ENCODE measurements around the gene PPIF. TPM values are rescaled to one million over a fixed set of nuclear protein-coding genes. Genes with fewer than 3 reads are reported as not detected.

Gene PPIF
- total RNA-seq, 1 donor, result 39.1 TPM

- Histone ChIP-seq H2AFZ (ENCODE audit: low read length) (no peak overlapping the region), H3K36me3 (ENCODE audit: insufficient read depth, low read length) (no peaks in the 10 kb centered on the region), H3K9me3 (ENCODE audit: low read depth, low read length) (no peaks in the 10 kb centered on the region), H4K20me1 (ENCODE audit: insufficient read depth, low read length) (no peaks in the 10 kb centered on the region), H3K4me3 (ENCODE audit: insufficient read depth, low read length) (no peak overlapping the region), H3K27ac (ENCODE audit: low read depth, low read length) (no peak overlapping the region), H3K79me2 (ENCODE audit: insufficient read depth, low read length) (no peaks in the 10 kb centered on the region), H3K4me2 (ENCODE audit: insufficient read depth, low read length) (no peak overlapping the region), H3K4me1 (ENCODE audit: insufficient read depth, low read length) (peaks cover 45% of the 10 kb centered on the region), H3K27me3 (ENCODE audit: insufficient read depth, low read length) (no peaks in the 10 kb centered on the region)
- DNase-seq (ENCODE audit: insufficient read length, low spot score, missing footprints), result no peak
- no peak for TF ChIP-seq CTCF (IDR thresholded peaks at IDR 0.05; ENCODE audit: extremely low read depth, low read depth, low read length)
Observed at GRCh38 chr10:79376078-79376628, 28.9 kb downstream of the PPIF start.

- no peaks in the 10 kb centered on the region for H3K79me2 ChIP-seq (ENCODE audit: insufficient read depth, low read length)
- no peaks in the 10 kb centered on the region for H3K27me3 ChIP-seq (ENCODE audit: insufficient read depth, low read length)
- H4K20me1 ChIP-seq (ENCODE audit: insufficient read depth, low read length), result no peaks in the 10 kb centered on the region
- peaks cover 53% of the 10 kb centered on the region for H3K4me1 ChIP-seq (ENCODE audit: insufficient read depth, low read length)
- H3K4me2 ChIP-seq (ENCODE audit: insufficient read depth, low read length), result no peak overlapping the region
- no peaks in the 10 kb centered on the region for H3K36me3 ChIP-seq (ENCODE audit: insufficient read depth, low read length)
- no peak for TF ChIP-seq CTCF (IDR thresholded peaks at IDR 0.05; ENCODE audit: extremely low read depth, low read depth, low read length)
- no peak overlapping the region for H3K4me3 ChIP-seq (ENCODE audit: insufficient read depth, low read length)
- H2AFZ ChIP-seq (ENCODE audit: low read length), result no peak overlapping the region
- no peak overlapping the region for H3K27ac ChIP-seq (ENCODE audit: low read depth, low read length)
- DNase-seq (ENCODE audit: insufficient read length, low spot score, missing footprints), result no peak
- no peaks in the 10 kb centered on the region for H3K9me3 ChIP-seq (ENCODE audit: low read depth, low read length)
Observed at GRCh38 chr10:79376751-79377556, 29.7 kb downstream of the PPIF start.

GRCh38 chr10:79377557-79378382 is 30.5 kb downstream of the PPIF start:
- Histone ChIP-seq H3K27me3 (ENCODE audit: insufficient read depth, low read length) (no peaks in the 10 kb centered on the region), H4K20me1 (ENCODE audit: insufficient read depth, low read length) (no peaks in the 10 kb centered on the region), H3K9me3 (ENCODE audit: low read depth, low read length) (no peaks in the 10 kb centered on the region), H3K27ac (ENCODE audit: low read depth, low read length) (no peak overlapping the region), H3K4me3 (ENCODE audit: insufficient read depth, low read length) (no peak overlapping the region), H3K36me3 (ENCODE audit: insufficient read depth, low read length) (no peaks in the 10 kb centered on the region), H3K4me2 (ENCODE audit: insufficient read depth, low read length) (no peak overlapping the region), H3K4me1 (ENCODE audit: insufficient read depth, low read length) (peaks cover 60% of the 10 kb centered on the region), H3K79me2 (ENCODE audit: insufficient read depth, low read length) (no peaks in the 10 kb centered on the region), H2AFZ (ENCODE audit: low read length) (no peak overlapping the region)
- TF ChIP-seq CTCF (IDR thresholded peaks at IDR 0.05; ENCODE audit: extremely low read depth, low read depth, low read length), result no peak
- DNase-seq (ENCODE audit: insufficient read length, low spot score, missing footprints), result no peak

GRCh38 chr10:79378383-79378646 is 31.0 kb downstream of the PPIF start:
- H3K27me3 ChIP-seq (ENCODE audit: insufficient read depth, low read length), result no peaks in the 10 kb centered on the region
- DNase-seq (ENCODE audit: insufficient read length, low spot score, missing footprints), result no peak
- H3K4me3 ChIP-seq (ENCODE audit: insufficient read depth, low read length), result no peak overlapping the region
- H3K36me3 ChIP-seq (ENCODE audit: insufficient read depth, low read length), result no peaks in the 10 kb centered on the region
- peaks cover 55% of the 10 kb centered on the region for H3K4me1 ChIP-seq (ENCODE audit: insufficient read depth, low read length)
- H3K9me3 ChIP-seq (ENCODE audit: low read depth, low read length), result no peaks in the 10 kb centered on the region
- H4K20me1 ChIP-seq (ENCODE audit: insufficient read depth, low read length), result no peaks in the 10 kb centered on the region
- TF ChIP-seq CTCF (IDR thresholded peaks at IDR 0.05; ENCODE audit: extremely low read depth, low read depth, low read length), result no peak
- H2AFZ ChIP-seq (ENCODE audit: low read length), result no peak overlapping the region
- H3K4me2 ChIP-seq (ENCODE audit: insufficient read depth, low read length), result no peak overlapping the region
- no peaks in the 10 kb centered on the region for H3K79me2 ChIP-seq (ENCODE audit: insufficient read depth, low read length)
- H3K27ac ChIP-seq (ENCODE audit: low read depth, low read length), result no peak overlapping the region

All from osteoblast (primary cell).